Measurements from ENCODE around the gene GID4. TPM values are rescaled to one million over a fixed set of nuclear protein-coding genes. Genes with fewer than 3 reads are reported as not detected.

The GID4 gene
- total RNA-seq, 4 donors from 2014 or later, result 9.8 to 20.2 (median 10.5) TPM

- DNase-seq (ENCODE audit: low spot score) (no peak), ATAC-seq (ENCODE audit: low FRiP score) (no peak)
- TF ChIP-seq CTCF (IDR thresholded peaks at IDR 0.05), result no peak
Observed at GRCh38 chr17:18042983-18043382, 3.8 kb downstream of the GID4 start.

DNA sequence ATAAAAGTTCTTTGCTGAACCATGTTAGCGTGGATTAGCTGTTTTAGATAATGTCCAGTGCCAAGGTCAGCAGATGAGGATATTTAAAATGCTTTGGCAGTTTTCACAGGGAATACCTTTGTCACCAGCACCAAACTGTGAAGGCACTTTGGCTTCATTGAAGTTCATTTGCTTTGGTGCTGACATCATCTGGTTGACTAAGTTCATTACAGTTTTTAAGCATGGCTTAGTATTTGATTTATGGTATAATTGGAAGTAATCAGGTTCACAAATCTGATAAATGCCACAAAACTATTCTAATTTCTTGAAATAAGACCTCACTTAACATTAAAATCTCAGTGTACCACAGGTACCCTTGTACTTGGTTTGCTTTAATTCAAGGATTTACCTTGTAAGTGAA is 4.3 kb downstream of the GID4 start:
- DNase-seq (ENCODE audit: low spot score) (no peak), ATAC-seq (ENCODE audit: low FRiP score) (no peak)
- no peak for TF ChIP-seq CTCF (IDR thresholded peaks at IDR 0.05)

- ATAC-seq (ENCODE audit: low FRiP score), result no peak
- no peak for TF ChIP-seq CTCF (IDR thresholded peaks at IDR 0.05)
- no peak for DNase-seq (ENCODE audit: low spot score)
Observed at GRCh38 chr17:18044609-18045008, 5.4 kb downstream of the GID4 start.

- ATAC-seq (ENCODE audit: low FRiP score) (no peak), DNase-seq (ENCODE audit: low spot score) (no peak)
- TF ChIP-seq CTCF (IDR thresholded peaks at IDR 0.05), result no peak
Observed at GRCh38 chr17:18045691-18046350, 6.6 kb downstream of the GID4 start.

DNA sequence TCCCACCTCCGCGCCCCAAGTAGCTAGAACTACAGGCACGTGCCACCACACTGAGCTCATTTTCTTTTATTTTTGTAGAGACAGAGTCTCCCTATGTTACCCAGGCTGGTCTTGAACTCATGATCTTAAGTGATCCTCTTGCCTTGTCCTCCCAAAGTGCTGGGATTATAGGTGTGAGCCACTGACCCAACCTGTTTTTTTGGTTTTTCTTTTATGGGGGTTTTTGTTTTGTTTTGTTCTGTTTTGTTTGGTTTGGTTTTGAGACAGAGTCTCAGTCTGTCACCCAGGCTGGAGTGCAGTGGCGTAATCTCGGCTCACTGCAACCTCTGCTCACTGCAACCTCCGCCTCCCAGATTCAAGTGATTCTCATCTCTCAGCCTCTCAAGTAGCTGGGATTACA is 16.4 kb downstream of the GID4 start:
- ATAC-seq (ENCODE audit: low FRiP score) (no peak), DNase-seq (ENCODE audit: low spot score) (no peak)
- no peak for TF ChIP-seq CTCF (IDR thresholded peaks at IDR 0.05)

- no peak for TF ChIP-seq CTCF (IDR thresholded peaks at IDR 0.05)
- DNase-seq (ENCODE audit: low spot score) (no peak), ATAC-seq (ENCODE audit: low FRiP score) (no peak)
Observed at GRCh38 chr17:18056214-18056613, 17.0 kb downstream of the GID4 start.

DNA sequence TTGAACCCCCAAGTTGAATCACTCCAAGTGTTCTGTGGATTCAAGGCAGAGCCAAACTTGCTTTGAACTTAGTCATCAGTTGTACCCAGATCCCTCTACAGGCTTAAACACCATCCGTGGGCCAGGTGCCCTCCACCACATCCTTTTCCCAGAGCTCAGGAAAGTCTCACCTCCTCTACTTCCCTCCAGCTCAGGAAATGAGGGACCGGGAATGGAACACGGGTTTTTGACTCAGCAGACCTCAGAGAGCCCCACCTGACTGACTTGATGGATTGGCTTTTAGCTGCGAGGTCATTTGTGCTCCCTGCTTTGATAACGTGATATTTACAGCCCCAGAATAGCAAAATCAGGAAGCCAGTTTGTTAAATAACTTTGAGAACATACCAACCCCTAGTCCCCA is 20.1 kb downstream of the GID4 start:
- DNase-seq (ENCODE audit: low spot score) (no peak), ATAC-seq (ENCODE audit: low FRiP score) (no peak)
- no peak for TF ChIP-seq CTCF (IDR thresholded peaks at IDR 0.05)

All from omental fat pad (tissue), 4 donors.